GM12891 (cell line): ENCODE data around the gene SPRR2A.

Experiments
- PAX5 ChIP-seq: IDR thresholded peaks from 2 replicates; pipeline ENCODE4 v1.6.1; 2011; ENCODE audit warnings: low read length, moderate library complexity, mild to moderate bottlenecking; ENCODE audit not compliant: insufficient read depth, severe bottlenecking
- POLR2A ChIP-seq: IDR thresholded peaks from 2 replicates; pipeline ENCODE4 v1.6.1; 2011; ENCODE audit warnings: low read depth, low read length, control low read depth
- POLR2AphosphoS5 ChIP-seq: IDR thresholded peaks from 2 replicates; pipeline ENCODE4 v1.6.1; 2011; ENCODE audit warnings: low read depth, low read length, control low read depth
- POU2F2 ChIP-seq: IDR thresholded peaks from 2 replicates; pipeline ENCODE4 v1.6.1; 2011; ENCODE audit warnings: low read depth, mild to moderate bottlenecking, control low read depth, low read length, moderate library complexity
- TAF1 ChIP-seq: IDR thresholded peaks from 2 replicates; pipeline ENCODE4 v1.6.1; 2011; ENCODE audit warnings: low read depth, low read length, control low read depth

DNA sequence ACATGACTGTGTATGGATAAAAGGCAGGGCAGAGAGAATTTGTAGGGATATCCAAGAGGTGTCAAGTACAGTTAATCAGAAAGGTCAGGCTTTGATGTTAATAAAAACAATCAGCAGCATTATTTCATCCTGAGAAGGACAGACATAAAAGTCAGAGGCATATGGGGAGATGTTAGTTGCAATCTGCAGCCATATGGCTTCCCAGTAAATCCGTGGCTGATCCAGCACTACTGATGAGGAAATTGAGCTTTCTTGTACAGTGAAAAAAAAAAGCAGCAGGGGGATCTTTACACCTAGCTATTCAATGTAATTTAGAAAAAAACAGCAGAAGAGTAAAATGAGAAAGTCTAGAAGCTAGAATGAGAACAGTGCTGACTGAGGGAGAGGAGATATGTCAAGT, 28.5 kb downstream of the SPRR2A start:
- TF ChIP-seq POLR2A, result no peak
- TF ChIP-seq TAF1, result no peak
- no peak for TF ChIP-seq POU2F2
- no peak for TF ChIP-seq PAX5
- TF ChIP-seq POLR2AphosphoS5, result no peak
